Stimulated activated CD4-positive, alpha-beta T cell treated with anti-CD3 and anti-CD28 coated beads, Interleukin-4, amount 100 ng/mL, for 4 hours (primary cell): ENCODE measurements around the gene GFPT2.

Experiments used
- DNase-seq, 2 experiments: peaks; one replicate each; pipeline ENCODE4 v3.0.0-alpha.2; 2020

GFPT2 gene

DNA sequence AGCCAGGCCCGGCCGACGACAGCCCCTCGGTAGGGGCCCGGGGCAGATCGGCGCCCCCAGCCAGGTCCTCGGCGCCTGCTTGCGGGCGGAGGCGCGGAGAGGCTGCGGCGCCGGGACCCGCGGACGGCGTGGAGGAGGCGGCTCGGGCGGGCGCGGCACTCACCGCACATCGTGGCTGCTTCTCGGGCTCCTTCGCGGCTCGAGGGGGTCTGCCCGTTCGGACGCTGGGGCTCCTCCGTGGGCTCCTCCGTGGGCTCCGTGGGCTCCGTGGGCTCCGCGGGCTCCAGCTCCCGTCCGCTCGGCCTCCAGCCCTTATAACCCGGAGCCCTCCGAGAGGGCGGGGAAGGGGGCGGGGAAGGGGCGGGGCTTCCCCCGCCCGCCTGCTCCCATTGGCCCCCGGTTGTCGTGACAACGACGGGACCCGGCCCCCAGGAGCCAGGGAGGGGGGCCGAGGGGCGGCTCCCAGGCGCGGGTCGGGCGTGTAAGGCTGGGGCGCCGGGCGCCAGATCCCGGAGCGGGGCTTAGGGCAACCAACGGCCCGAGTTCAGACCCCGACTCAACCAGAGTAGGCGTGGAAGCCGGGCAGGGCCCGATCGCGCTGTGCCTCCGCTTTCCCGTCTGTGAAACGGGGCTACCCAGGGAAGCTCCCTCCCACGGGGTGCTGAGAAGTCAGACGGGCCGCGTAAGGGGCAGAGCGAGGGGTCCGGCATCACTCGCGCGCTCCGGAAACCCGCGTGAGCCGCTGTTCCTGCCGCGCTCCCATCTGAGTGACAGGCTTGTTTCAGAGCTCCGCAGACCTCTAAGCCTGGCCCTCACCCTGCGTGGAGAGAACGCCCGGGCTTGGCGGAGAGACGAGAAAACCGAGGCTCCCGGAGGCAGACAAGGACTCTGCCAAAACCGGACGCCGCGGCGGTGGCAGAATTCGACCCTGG lies at the start of gene GFPT2:
GFPT2 (minus strand) TSS at position 289 of the 932 bp plus-strand sequence; CDS start at position 170, 119 bp downstream.
- DNase-seq = peak; percentile 72 to 73

DNA sequence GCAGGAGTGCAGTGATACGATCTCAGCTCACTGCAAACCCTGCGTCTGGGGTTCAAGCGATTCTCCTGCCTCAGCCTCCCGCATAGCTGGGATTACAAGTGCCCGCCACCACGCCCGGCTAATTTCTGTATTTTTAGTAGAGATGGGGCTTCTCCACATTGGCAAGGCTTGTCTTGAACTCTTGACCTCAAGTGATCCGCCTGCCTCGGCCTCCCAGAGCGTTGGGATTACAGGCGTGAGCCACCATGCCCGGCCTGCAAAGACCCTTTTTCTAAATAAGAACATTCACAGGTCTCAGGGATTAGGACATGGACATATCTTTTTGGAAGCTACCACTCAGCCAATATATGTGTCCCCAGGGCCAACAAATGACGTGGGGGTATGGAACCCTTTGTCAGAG lies 49.6 kb upstream of the GFPT2 start:
- DNase-seq = no peak

DNA sequence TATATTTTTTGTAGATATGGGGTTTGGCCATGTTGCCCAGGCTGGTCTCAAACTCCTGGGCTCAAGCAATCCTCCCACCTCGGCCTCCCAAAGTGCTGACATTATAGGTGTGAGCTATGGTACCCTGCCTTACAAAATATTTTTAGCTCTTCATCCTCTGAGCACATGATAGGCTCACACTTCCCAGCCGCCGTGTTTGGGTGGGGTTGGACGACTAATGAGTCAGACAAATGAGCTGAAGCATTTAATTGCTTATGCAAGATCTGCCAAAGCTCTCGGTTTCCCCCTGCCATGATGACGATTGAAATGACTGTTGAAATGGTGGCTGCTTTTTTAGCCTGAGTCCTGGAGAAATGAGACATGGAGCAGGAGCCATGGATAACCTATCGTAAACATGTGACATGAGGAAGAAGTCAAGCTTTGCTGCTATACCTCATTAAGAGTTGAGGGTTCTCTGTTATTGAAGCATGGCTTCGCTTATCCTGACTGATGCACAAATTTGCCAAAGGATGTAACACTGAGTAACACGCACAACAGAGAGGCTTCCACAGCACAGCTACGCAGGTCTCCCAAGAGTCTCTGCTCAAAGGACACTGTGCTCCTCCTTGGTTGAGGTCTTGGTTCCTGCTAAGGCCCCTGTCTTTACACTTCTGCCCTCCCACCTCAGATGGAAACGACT lies 48.2 kb upstream of the GFPT2 start:
- DNase-seq = no peak

DNA sequence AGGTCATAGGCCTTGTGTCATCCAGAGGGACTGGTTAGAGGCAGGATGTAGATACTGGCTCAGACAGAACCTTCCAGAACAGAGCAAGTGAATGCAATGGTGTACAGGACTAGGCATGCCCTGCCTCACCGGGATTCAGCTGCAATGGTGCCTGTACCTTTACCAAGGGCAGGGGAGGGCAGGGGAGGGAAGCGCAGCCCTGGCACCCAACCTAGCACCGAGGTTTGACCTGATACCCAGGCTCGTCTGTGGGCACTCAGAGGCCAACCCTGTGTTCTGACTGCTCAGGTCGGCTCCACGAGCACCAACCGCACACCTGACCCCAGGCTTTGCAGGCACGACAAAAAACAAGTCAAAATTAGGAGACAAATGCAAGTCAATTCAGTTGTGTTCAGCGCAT lies 47.3 kb upstream of the GFPT2 start:
- DNase-seq = no peak

DNA sequence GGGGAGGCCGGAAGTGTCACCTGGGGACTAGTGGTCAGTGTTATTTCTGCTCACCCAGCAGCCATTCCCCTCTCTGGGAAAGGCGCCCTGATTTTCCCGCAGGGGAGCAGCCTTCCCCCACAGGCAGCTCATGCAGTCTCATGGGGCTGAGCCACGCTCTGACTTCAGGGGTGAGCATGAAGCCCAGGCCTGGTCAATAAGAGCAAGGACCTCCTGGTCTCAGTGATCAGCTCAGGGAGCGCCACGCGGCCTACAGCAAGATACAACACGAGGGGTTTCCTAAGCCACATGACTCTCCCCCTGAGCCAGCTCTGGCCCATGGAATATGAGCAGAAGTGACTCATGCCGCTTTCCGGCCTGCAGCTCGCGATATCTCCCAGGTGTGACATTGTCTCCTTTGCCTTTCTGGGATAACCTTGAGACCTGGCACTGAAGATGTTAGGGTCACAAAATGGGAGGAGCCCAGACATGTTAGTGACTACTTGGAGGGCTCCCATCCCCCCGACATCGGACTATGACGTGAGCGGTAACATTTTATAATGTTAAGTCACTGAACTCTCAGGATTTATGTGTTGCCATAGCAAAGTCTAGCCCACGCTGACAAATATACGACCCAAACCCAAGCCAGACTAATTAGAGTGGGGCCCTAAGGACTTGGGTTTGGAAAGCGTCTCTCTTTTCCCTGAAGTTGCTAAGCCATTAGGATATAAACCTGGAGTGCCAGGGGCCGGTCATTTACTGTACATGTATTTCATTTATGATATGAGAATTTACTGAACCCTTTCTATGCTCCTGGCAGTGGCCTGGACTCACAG lies 46.5 kb upstream of the GFPT2 start:
- DNase-seq = no peak

DNA sequence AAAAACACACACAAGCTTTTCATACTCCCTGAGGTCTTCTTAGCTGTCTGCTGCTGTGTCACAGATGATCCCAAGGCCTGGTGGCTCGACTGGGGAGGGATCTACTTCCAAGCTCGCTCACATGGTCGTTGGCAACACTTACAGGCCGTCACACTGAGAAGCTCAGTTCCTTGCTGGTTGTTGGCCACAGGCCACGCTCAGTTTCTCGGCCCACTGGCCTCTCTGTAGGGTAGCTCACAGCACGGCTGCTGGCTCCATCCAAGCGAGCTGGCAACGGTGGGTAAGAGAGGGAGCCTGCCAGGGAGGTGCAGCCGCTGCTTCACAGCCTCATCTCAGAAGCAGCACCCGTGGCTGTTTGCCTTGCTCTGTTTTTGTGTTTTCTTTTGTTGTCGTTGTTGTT lies 43.8 kb upstream of the GFPT2 start:
- no peak for DNase-seq

DNA sequence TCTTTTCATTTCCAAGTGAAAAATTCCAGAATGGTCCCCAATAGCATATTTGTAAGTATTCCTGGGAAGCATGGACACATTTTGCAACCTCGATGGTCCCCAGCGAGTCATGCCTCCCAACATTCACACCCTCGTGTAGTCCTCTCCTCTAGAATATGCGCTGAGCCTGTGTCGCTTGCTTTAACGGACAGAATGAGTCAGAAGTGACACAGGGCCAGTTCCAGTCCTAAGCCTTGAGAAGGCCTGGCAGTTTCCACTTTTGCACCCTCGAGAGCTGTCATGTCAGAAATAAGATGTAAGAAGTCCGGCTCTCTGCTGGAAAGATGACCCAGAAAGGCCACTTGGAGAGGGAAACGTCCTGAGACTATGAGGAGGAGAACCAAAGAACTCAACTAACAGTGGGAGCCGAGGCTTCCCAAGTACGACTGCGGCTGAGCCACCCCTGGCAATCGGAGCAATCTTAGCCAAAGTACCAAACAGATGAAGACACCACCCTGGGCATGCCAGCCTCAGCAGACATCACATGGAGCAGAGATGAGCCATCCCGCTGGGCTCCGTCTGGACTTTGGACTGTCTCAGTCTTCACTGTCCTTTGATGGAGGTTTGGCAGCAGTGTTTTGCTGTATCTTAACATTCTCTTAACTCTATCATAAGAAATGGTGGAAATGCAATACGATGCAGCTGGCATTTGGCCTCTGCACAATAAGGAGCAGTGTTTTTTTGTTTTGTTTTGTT lies 42.6 kb upstream of the GFPT2 start:
- DNase-seq = no peak

DNA sequence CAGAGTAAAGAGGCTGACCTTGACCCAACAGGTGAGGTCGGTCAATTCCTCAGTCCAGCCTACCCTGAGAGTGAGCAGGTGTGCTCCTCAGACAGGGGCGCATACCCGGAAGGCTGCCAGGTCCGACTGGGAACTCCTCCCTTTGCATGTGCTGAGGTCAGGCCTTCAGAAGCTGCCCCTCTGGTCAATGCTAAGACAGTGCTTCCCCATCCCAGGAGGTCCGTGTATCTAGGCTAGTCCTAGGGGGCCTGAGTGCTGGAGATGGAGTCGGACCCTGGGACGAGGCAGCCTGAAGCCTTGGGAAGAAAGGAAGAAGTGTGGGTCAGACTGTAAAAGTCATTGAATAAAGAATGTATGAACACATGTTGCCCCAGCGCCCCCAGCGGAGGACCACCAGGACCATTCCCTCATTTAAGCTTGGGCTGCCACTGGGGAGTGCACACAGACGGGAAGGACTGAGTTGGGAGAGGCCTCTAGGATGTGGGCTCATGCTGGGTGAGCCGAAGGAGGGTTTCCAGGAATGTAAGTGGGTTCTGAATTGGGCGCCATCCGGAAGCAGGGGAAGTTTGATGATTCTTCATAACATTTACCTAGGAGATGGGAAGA lies 41.0 kb upstream of the GFPT2 start:
- DNase-seq = no peak

DNA sequence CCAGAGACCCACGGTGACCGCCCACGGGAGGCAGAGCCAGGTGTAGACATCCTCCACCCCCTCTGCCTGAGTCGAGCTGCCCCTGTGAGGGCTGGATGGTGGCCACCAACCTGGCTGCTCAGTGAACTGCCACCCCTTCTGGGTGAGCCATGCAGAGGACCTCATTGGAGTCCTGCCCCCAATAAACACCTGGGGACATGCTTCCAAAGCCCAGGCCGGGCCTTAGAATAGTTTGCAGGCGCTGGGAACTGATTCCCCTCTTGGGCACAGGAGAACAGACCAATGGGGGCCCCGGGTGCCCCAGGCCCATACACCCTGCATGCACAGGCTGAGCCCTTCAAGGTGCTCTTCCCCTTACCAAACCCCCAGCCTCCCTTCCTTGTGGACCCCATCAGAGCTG lies 38.1 kb upstream of the GFPT2 start:
- no peak for DNase-seq

DNA sequence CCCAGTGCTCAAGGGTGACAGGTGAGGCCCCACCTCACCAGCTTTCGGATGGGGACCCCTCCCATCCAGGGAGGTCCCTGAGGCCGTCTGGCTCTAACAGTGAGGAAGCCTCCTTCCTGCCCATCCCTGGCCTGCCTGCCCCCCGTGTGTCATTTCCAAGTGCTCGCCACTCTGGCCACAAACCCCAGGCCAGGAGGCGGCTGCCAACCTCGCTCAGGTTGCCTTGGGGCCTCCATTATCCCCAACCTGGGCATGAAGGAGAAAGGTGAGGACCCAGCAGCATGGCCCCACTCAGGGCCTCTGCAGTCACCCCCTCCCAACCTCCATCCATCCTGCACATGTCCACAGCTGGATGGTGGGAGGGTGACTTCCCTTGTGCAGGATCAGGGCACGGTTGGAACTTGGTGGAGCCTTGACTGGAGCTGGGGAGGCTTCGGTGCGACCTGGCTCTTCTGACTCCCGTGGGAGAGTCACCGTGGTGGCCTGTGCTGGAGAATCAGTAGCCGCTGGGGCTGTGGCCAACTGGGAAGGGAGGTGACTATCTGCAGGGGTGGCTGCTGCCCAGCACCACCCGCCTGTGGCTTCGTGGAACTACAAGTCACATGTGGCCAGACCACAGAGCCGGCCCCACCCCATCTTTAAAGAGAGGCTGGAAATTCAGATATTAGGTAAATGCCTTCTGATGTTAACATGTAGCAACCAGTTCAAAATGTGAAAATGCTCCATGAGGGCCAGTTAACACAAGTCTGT lies 37.5 kb upstream of the GFPT2 start:
- no peak for DNase-seq

DNA sequence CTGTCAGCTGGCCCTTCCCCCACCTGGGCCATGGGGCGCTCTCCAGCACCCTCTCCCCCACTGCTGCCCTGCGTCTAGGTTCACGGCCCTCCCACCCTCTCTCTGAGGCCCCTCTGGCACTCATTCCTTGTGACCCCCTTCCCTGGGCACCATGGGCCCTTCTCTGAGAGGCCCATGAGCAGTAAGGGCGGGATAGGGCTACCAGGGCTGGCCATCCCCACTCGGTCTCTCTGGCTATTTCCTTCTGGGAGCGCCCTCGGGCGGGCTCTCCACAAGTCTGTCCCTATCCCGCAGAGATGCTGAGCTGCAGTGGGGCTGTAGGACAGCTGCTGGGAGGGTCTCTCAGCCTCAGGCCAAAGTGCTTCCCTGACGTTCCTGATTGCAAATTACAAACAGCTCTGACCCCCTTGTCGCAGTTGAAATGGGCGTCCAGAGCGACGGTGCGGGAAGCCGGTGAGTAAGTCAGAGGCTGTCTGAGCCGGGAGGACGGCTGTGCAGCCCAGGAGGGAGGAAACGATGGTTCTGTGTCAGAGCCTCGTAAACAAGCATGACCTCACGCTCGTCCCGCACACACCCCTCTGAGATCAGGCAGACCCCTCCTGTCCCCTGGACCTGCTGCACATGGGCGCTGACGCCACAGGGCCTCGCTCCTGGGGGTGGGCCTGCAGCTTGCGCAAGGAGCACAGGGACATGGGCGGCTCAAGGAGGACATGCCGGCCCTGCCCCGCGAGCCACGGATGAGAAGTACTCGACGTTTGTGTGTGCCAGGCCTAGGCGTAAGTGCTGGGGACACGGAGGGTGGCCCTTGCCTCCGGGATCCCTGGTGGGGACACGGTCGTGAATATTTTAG lies 36.3 kb upstream of the GFPT2 start:
- no peak for DNase-seq

DNA sequence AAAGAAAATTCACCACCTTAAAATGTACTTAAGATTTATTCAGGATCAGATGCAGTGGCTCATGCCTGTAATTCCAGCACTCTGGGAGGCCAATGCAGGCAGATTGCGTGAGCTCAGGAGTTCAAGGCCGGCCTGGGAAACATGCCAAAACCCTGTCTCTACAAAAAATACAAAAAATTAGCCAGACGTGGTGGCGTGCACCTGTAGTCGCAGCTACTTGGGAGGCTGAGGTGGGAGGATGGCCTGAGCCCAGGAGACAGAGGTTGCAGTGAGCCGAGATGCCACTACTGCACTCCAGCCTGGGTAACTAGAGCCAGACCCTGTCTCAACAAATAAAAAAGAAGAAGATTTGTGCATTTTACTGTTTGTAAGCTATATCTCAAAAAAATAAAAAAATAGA lies 34.7 kb upstream of the GFPT2 start:
- no peak for DNase-seq

DNA sequence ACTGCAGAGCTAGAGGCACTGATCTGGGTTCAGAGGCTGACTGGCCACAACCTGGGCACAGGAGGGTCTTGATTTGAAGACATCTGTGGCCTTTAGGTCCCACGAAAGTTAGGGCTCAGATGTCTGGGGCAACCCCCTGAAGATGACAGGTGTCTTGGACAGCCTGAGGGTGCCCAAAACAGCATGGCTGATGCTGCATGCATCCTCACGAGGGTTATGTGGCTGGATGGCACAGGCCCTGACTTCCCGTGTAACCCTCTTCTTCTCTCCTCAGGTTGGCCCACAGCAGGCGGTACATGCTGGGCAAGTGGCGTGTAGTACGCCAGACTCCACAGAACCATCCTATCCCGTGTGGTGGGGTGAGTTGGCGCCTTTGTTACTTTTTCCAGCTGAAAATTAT lies 29.8 kb upstream of the GFPT2 start:
- DNase-seq = no peak

DNA sequence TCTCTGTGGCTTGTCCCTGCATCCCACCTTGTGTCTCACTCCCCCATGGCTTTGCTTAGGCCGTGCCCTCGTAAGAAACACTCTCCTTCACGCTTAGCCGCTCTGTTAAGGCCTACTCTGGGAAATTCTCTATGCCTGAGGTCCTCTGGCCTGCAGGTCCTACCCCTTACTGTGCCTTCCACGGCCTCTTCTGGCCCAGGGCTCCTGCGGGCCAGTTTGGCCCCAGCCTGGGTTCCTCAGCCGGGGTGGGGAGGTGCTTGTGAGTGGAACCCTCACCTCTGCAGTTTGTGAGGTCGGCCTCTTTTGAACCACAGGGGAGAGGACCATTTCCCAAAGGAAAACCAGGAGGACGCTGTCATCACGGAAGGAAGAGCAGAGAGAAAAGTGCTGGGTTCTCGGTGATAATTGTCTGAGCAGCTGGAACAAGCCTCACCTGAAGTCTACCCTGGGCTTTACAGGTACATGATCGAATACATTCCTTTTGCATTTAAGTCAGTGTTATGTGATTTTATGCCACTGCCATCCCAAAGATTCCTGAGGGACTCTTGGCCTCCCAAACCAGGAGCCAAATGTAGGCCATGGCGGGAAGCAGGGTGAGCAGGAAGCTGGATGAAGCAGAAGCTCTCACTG lies 28.8 kb upstream of the GFPT2 start:
- no peak for DNase-seq

DNA sequence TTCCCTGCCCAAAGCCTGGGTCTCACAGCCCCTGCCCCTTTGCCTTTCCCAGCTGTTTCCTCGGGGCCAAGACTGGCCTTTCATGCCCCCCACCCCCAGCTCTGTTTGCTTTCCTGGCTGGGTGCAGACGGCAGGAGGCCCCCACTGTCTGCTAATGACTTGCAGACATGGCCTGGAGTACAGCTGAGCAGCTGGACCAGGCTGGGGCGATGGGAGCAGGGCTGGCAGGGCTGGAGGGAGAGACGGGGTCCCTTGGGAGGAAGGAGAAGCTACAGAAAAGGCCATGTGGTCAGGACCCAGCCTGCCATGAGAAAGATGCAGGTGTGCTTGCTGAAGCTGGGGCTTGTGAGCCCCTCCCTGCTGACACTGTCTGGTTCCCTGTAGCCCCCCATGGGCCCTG lies 28.3 kb upstream of the GFPT2 start:
- no peak for DNase-seq

DNA sequence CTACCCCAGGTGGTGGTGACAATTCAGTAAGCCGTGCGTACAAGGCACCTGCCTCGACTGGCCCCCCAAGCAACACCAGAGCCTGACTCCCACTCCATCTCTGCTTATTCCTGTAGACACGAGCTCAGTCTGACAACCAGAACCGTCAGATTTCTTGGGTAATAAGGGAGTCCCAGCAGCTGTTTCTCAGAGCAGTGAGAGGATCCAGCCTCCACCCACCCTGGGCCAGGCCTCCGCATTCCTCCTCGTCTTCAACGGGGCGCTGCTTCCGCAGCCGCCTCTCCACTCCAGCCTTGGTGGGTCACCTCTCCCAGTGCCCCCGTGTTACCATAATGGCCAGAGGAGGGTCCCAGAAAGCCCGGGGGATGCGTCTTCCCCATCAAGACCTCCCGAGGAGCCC lies 27.7 kb upstream of the GFPT2 start:
- DNase-seq = no peak

DNA sequence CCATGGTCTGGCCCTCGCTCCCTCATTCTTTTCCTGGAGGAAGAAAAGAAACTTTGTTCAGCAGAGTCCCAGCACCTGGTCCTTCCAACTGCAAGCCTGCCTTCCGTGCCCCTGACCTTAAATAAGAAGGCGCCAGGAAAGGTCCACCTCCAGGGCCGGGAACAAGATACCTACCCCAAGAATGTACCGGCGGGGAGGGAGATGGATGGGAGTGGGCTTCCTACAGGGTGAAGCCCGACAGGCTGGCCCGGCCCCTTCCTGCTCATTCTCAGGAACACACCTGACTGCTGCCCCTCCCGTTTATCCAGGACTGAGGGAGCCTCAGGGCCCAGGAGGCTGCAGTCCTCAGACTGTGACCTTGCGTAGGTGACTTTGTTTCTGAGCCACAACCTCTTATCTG lies 27.3 kb upstream of the GFPT2 start:
- no peak for DNase-seq

DNA sequence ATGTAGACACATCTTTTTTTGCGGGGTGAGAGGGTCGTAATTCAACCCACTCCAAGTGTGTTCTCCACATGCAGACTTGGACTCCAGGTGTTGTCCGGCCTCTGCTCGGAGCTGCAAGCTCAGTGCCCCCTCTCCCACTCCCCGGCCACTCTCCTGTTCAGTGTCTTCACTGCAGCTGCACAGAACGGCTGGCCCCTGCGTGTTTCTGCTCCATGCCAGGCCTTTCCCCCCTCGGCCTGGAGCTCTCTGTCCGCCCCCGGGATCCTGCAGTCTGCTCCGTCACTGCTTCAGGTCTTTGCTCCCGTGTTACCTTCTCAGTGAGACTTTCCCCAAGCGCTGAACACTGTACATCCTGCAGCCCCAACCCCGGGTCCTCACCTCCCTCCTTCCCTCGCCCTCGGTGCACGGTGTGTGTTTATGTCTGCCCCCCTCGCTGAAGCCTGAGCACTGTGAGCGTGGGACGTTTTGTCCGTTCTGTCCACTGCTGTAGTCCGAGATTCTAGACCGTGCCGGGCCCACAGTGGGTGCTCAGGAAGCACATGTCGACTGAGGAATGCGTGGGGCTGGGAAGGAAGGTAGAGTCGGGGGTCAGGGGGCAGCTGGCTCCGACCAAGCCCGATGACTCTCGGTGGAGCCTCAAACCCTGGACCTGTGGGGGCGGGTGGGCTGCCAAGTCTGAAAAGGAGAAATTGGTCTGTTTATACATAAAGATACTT lies 26.4 kb upstream of the GFPT2 start:
- no peak for DNase-seq
